Stimulated activated CD4-positive, alpha-beta T cell treated with anti-CD3 and anti-CD28 coated beads, Interleukin-12 subunit alpha, Interleukin-12 subunit beta, amount 100 ng/mL, for 24 hours (primary cell): ENCODE data around the gene UCK2.
A peak's percentile ranks its signal among the peaks of the same experiment; 100 is the strongest.
"Not testable (repeated sequence)": the region's sequence is repeated elsewhere in the genome, so short reads cannot be mapped to it uniquely, and the experiment has no call there.

Source experiments
- DNase-seq, 2 experiments: peaks; one replicate each; pipeline ENCODE4 v3.0.0-alpha.2; 2020; ENCODE audit warnings: low read depth in 2 of 2

The UCK2 gene

GRCh38 chr1:165827268-165828102 lies at the start of gene UCK2:
Gene UCK2 (plus strand): TSS chr1:165827614. CDS start chr1:165827834, 220 bp downstream.
- peak; percentile 46 to 70 for DNase-seq

GRCh38 chr1:165778197-165778596 lies 49.2 kb upstream of the UCK2 start:
- DNase-seq: not testable (repeated sequence)

- DNase-seq: not testable (repeated sequence)
Observed at GRCh38 chr1:165783519-165783918, 43.9 kb upstream of the UCK2 start.

GRCh38 chr1:165787741-165788140 lies 39.7 kb upstream of the UCK2 start:
- DNase-seq: no peak

GRCh38 chr1:165793951-165794350 lies 33.5 kb upstream of the UCK2 start:
- no peak for DNase-seq

- no peak for DNase-seq
Observed at GRCh38 chr1:165795894-165796293, 31.5 kb upstream of the UCK2 start.

GRCh38 chr1:165799387-165799786 lies 28.0 kb upstream of the UCK2 start:
- DNase-seq: no peak

- DNase-seq: not testable (repeated sequence)
Observed at GRCh38 chr1:165804513-165804912, 22.9 kb upstream of the UCK2 start.

GRCh38 chr1:165807613-165808012 lies 19.8 kb upstream of the UCK2 start:
- no peak for DNase-seq

GRCh38 chr1:165815725-165816124 lies 11.7 kb upstream of the UCK2 start:
- DNase-seq: no peak

- DNase-seq: no peak
Observed at GRCh38 chr1:165816157-165816556, 11.3 kb upstream of the UCK2 start.

- no peak for DNase-seq
Observed at GRCh38 chr1:165816826-165817497, 10.5 kb upstream of the UCK2 start.

GRCh38 chr1:165823552-165824268 lies 3.7 kb upstream of the UCK2 start:
- no peak for DNase-seq

- no peak for DNase-seq
Observed at GRCh38 chr1:165824269-165824643, 3.2 kb upstream of the UCK2 start.

- no peak for DNase-seq
Observed at GRCh38 chr1:165826565-165827267, 698 bp upstream of the UCK2 start.

GRCh38 chr1:165828103-165828668 lies 772 bp downstream of the UCK2 start:
- DNase-seq: peak; percentile 40 to 46

- peak in 1 of 2 experiments; percentile 15 for DNase-seq
Observed at GRCh38 chr1:165828669-165829329, 1.4 kb downstream of the UCK2 start.

GRCh38 chr1:165829888-165830287 lies 2.5 kb downstream of the UCK2 start:
- DNase-seq: no peak

- no peak for DNase-seq
Observed at GRCh38 chr1:165831146-165831545, 3.7 kb downstream of the UCK2 start.

GRCh38 chr1:165832902-165833301 lies 5.5 kb downstream of the UCK2 start:
- DNase-seq: no peak

GRCh38 chr1:165833358-165833757 lies 5.9 kb downstream of the UCK2 start:
- DNase-seq: no peak
